Activated CD4-positive, alpha-beta T cell treated with anti-CD3 and anti-CD28 coated beads for 1 hour (primary cell): ENCODE data around the gene SEMA3G.

ENCODE experiments used
- DNase-seq: peaks from one replicate; pipeline ENCODE4 v3.0.0-alpha.2; 2020

SEMA3G gene

DNA sequence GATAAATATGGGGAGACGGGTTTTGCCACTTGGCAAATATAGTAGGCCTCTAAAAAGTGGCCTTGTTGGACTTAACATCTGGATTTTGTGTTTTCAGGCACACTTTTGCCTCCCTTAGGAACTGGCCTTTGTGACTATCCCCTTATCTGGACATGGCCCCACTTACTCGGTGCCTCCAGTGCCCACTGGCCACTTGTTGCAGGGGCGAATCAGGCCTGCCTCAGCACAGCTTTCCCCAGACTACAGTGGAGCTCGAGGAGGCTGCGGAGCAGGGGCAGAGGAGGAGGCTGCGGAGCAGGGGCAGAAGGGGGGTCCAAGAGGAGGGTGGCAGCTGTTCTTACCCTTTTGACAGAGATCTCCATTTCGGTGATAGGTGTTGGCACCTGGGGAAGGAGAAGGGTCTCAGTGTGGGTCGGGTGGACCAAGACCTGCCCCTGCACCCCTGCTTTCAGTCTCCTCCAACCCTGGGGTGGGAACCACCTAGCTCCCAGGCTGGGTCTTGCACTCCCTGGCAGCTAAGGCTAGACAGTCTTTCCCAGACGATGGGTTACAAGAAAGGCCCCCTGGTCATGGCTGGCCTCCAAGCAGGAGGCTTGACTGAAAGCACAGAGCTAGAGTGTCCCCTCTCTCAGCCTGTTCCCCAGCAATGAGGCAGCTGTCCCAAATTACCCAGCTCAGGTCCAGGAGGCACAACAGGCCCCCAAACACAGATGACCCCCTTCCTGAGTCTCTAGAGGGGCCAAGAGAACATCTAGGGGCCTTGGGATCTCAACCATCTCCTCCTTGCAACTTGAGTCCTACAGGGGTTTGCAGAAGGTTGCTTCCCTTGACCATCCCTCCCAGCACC lies 6.1 kb downstream of the SEMA3G start:
- DNase-seq = no peak

DNA sequence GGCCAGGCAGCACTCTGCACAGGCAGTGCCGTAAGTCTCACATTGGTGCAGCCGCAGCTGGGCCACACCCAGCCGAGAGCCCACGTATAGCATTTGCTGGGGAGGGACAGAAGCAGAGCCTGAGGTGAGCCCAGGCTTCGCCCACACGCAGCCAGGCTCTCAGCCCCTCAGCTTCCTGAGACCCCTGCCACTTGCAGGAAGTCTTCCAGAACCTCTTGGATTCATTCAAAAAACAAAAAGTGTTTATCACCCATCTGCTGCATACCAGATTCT lies 6.9 kb downstream of the SEMA3G start:
- DNase-seq = no peak

DNA sequence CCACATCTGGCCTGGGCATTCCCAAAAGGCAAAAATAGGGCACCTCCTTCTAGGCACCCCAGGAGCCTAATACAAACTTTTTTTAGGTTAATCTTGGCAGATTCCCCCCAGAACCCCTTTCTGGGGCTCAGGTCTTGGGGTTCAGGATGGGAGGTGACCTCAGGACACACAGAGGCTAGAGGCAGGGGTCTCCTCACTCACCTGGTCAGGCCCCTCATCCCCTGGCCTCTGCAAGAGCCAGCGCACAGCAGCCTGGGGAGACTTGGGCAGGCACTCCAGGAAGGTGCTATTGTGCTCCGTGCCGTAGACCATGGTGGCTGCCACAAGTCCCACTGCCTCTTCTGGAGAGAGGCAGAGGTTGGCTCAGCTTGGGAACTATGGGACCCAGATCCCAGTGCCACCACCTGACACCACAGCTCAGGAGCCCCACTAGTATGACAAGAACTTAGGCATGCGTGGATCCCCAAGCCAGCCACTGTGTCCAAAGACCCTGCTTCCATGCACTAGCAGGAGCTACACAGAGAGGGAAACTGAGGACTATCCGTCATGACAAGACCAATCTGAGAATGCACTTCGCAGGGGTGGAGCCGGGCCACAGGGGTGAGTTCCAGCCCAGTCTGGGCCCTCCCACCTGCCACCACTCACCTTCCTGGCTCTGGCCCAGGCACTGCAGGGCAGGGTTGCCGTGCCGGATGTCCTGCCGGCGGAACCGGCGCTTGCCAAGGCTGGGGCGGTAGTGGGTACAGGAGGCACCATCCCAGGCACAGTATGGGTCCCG lies 7.4 kb downstream of the SEMA3G start:
- DNase-seq = no peak

DNA sequence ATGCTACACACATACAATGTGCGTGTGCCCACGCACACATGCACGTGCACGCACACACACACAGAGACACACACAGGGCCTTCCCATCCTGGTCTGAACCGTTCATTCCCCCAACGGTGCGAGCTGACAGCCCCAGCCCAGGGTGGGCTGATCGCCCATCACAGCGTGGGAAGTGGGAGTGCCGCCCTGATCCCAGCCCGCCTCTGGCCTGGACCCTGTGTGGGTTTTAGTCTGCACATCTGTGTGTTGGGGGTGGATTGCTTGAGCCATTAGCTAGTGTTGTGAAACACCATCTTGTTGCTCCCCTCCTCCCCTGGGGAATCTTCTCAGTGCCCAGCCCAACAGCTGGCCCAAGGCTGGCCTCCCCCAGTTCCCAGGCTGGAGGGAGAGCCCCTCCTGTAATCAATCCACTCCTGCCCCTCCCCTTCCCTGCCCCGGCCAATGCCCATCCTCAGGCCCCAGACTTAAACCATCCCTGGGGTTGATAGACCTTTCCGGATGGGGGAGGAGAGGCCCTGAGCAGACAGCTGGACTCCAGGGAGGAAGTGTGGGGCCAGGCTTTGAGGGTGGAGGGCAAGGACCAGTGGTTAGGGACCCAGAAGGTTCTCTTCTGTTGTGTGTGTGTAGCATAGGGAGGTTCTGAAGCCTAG lies 8.3 kb downstream of the SEMA3G start:
- no peak for DNase-seq

DNA sequence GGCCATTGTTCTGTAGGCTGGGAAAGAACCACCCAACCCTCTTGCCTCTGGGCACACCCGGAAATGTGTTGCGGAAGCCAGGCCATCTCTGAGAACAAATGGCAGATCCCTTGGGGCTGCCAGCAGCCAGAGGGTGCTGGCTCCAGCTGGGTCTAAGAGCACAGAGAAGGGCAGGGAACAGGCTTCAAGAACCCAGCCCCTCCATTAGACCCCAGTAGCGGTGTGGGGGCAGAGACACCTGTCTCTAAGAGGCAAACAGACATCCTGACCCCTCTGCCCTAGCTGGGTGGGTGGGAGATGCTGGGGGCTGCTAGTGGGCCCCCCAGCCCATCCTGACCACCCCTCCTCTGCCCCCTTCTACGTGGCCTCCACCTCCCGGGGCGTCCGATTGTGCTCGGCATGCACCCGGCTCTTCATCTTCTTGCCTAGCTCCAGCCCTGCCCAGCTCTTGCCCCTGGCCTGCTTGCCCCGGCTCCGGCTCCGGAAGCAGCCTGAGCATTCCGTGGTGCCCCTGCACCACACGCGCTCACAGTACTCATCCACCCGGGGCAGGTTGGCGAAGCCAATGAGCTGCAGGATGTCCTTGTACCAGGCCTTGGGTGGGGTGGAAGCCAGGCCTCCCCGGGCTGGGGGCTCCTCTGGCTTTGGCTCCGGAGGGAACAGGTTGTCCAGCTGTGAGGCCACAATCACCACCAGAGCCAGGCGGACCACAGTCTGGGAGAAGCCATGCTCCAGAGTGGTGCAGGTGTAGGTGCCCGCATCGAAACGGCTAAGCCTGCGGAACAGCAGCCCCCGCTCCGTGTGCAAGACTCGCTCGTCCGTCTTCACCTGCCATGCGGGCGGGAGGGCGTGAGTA lies 9.4 kb downstream of the SEMA3G start:
- DNase-seq = no peak

DNA sequence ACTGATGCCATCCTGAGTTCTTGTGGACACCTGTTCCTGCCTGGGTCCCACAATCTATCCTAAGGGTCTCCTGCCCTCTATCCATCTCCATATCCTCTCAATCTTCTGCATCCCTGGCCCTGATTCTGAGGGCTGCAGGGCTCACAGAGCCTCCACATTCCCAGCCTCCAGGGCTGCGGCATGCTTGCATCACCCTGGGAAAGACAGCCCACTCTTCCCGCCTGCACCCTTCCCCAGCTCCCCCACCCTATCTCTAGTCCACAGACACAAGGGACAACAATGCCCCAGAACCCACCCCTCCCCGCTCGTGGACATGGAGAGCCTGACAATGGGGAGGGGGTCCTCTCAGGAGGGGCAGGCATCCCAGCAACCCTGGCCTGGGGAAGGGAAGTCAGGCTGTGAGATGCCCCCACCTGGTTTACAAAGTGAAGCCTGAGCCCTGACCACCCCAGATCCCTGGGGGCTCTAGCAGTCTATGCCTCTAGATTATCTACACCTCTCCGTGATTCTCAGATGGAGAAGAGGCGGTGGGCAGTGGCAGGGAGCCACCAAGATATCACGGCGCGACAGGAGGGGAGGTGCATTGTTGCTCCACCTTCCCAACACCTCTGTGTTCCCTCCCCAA lies 10.3 kb downstream of the SEMA3G start:
- no peak for DNase-seq

DNA sequence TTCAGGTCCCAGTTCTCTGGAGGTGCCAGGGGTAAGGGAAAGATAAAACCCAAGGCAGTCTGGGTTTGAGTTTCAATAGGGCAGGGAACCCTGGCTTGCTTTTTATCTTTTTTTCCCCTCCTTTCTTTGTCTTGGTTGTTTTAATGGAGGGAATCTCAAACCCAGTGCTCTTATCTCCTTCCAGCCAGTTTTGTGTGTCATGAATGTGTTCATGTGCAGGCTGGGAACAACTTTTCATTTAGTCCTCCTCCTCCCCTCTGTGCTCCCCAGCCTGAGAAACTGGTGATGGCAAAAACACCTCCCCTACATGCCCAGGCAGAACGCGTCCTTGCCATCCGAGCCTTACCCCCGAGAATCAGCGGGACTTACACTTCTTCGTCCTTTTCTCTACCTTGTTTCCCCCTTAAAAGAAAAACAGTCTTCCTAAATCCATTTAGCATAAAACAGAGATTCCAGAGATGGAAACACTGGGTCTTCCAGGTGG lies 10.9 kb downstream of the SEMA3G start:
- no peak for DNase-seq

DNA sequence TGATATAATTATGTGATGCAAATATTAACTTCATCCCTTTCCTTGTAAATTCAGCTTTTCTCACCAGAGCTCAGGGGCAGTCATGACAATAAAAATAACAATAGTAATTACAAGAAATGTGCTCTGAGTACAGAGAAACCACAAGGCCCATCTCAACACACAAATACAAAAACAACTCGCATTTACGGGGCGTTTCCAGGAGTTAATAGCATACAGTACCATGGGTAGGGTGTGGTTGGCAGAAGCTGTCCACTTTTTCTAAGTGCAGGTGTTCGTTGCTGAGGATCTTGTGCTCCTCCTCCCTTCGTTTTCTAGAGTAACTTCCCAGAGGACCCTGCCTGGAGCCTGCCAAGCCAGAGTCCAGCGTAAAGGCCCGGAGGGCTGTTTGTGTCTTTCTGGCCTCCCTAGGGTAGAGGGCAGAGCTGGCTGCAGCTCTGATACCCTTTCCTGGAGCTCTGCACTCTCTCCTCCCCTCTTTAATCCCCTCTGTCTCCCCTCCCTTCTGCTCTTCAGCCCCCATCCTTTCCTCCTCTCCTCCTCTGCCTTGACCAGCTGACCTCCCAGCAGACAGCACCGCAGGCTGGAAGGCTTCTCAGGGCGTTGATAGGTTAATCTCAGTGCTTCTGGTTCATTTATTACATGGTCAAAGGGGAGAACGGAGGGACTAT lies 11.4 kb downstream of the SEMA3G start:
- no peak for DNase-seq

DNA sequence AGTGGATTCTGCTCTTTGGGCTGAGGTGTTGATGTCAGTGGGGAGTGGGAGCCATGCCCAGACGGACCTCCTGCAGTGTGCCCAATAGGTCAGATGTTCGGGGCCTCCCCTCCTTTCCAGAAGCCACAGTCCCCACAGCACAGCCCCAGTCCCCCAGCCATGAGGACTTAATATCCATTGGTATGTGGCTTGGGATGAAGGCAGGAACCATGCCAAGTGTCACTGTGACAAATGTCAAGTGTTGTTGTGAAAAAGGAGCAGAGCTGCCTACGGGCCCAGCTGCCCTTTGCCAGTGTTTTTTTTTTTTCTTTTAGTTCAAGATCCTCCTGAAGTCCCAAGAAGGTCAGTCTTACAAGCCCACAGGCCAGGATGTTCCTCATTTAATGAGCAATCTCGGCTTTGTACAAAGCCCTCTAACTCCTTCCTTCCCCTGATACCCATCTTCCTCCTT lies 12.2 kb downstream of the SEMA3G start:
- no peak for DNase-seq

DNA sequence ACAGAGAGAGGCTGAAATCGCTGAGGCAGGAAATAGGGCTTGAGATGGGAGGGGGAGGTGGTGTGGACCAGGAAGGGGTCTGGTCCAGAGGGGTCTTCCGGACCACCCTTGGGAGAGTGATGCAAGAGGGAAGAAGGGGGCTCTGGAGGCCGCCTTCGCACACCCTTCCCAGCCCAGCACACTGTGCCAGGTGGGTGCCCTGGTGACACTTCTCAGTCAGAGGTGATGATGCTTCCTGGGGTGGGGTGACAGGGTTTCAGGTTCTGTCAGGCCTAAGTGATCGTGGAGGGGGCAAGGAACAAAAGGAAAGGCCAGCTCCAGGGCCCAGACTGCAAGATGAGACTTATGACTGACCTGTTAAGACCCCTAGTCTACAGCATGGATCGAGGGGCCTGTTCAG lies 12.7 kb downstream of the SEMA3G start:
- DNase-seq = no peak

DNA sequence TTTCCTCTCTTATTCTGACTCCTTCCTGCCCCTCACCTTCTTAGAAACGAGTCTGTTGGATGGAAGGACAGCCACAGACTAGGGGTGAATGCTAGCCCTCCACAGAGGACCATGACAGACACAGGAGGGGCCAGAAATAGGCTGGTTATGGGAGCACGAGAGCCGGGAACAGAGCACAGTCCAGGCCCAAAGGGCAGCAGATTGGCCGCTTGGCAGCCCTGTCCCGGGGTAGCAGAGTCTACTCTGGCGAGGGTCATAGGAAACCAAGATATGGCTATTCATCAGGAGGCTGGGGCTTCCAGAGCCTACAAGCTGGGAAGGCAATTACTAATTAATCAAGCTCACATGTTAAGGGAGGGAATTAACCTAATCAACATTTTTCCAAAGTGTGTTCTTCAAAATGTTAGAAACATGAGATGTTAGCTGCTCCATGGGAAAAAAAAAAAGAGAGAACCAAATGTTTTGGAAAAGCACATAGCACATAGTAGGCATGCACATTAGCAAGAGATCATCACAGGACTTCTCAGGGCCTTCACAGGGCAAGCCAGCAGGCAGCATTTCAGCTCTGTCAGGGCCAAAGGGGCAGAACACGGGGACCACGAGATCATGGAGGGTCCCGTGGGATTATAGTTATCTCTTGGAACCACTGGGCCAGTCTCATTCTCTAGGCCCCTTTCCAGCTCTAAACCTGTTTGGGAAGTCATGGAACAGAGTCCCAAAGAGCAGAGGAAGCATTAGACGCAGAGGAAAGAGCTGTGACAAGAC lies 13.3 kb downstream of the SEMA3G start:
- DNase-seq = no peak

DNA sequence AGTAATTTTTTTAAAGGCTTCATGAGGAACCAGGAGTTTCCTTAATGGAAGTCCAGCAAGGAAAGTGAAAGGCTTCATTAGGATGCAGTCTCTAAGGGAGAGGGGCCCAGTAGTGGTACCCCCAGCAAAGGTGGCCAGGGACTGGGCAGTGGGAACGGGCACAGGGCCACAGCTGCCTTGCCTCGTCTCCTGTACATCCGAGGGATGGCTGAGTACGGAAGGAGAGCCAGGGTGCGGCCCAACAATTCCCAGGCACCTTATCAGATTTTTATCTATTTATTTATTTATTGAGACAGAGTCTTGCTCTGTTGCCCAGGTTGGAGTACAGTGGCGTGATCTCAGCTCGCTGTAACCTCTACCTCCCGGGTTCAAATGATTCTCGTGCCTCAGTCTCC lies 14.5 kb downstream of the SEMA3G start:
- DNase-seq = no peak

DNA sequence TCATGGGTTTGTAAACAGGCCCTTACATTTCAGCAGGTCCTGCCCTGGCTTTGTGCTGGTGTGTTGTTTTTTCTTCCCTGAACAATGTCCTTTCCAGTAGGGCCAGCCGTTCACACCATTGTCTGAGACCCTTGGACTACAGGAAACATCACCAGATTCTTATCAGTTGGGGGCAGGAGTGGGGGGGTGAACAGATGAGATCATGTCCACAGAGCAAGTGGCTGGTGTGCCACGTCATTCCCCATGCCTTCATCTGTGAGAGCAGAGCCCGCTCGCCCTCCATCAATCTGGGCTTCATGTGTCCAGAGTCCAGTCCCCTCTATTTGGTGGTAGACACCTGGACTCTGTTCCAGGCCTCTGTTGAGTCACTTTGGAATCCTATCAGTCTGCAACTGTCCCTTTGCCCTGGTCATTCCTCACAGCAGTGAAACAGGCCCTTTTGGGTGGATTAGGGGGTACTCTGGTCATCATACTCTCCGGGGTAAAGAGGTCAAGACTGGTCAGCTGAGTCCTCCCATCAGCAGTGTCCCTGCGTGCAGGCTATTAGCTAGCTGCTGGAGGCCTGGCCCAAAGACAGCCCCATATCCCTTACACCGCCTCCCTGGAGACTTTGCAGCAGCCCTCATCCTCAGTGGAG lies 15.0 kb downstream of the SEMA3G start:
- no peak for DNase-seq

DNA sequence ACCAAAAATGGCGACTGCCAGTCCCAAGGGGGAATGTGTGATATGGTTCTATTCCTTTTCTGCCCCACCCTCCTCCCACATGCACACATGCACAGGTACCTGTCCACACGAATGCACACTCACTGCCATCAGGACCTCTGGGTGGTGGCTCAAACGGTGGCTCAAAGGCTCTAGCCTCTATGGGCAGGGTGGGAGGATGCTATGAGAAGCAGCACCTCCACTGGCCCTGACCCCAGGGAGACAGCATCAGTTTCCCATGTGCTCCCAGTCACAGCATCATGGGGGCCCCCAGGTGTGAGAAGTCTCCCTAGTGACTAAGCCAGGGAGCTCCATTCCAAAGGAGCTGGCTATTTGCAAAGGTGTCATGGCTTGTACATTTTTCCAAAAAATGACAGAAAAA lies 15.9 kb downstream of the SEMA3G start:
- no peak for DNase-seq

DNA sequence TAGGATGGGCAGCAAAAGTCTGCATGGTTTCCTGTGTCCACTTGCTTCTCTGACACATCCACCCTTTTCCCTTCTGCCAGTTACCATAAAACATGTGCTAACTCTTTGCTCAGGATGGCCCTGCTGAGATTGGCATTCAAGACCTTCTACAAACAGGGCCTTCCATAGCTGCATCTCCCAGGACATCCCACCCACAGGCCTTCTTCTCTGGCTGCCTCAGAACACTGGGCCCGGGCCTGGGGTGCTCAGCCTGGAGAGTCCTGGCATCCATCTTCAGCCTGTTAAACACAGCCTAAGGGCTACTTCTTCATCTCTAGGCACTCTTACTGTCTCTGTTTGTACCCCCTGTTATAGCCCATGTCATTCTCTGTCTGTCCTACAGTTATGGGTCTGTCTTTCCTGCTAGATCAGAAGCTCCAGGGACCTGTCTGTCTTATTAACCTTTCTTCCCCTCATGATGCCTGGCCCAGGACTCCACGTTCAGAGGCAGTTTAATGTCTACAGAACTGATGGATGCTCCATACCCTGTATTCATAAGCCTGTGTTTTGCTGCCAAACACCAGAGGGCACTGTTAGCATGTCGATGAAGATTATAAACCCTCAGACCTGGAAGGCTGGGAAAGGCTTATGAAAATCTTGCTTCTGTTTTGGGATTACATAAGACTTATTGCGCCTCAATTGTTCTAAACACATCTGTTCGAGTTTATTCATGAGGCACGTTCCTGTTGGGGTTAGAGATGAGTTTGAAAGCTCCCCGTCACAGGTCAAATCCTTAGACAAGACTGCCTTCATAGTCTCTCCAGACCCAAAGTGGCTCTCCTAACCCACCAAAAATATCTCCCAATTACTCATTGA lies 16.5 kb downstream of the SEMA3G start:
- DNase-seq = no peak

DNA sequence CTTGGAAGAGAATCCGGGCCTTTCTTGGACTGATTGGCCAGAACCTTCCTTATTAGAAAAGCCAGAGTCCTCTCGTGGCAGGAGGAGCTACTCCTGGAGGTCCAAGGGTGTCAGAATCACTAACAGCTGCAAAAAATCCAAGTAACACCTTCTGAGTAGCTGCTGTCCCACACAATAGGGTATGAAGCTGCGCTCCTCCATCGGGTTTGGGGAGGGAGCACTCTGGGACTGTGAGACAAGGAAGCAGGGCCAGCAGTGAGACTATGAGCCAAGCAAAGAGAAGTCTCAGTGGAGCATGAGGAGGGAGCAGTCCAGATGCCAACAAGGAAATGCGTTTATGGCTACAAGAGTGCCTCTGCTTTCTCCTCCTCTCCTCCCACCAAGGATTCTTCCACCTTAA lies 21.7 kb downstream of the SEMA3G start:
- DNase-seq = no peak

DNA sequence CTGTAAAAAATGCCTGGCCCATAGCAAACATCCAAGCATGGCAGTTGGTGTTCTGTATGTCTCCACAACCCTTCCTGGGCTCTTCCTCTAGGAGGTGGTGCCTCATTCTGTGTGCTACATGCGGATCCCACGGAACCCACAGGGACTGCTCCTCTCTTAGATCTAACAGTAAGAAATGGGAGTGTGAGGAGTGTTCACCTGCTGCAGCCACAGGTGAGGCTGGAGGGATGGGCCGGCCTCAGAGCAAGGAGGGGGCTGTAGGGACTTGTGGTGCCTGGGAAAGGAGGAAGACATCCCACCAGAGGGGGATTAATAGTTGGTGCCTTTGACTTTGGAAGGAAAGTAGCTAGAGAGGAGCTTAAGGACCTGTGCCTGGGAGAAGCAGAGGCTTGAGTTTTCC lies 22.2 kb downstream of the SEMA3G start:
- no peak for DNase-seq

DNA sequence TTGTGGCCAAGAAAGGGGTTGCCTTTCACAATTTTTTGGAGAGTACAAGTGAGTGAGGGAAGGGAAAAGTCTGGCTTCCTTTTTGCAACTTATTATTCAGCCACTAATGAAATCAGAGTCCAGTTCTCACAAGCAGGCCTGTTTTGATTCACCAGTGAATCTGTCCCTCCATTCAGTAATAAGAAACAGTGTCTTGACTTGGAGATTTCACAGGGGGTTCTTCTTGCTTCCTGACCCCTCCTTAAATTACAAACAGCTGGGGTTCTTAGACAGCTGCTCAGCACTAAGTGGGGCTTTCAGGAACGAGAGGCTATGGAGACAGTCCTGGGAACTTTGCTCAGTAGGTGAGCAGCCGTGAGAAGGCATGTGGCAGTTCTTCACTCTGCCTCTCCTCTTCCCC lies 24.5 kb downstream of the SEMA3G start:
- DNase-seq = no peak

DNA sequence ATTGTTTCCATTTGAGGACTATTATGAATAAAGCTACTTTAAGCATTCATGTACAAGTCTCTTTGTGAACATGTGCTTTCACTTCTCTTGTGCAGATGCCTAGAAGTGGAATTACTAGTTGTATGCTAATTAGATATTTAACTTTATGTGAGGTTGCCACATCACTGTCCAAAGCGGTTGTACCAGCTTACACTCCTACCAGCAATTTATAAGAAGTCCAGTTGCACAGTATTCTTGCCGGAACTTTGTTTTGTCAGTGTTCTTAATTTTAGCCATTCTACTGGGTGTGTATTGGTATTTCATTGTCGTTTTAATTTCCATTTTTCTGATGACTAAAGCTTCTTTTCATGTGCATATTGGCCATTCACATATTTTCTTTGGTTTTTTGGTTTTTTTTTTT lies 29.1 kb downstream of the SEMA3G start:
- DNase-seq = no peak

DNA sequence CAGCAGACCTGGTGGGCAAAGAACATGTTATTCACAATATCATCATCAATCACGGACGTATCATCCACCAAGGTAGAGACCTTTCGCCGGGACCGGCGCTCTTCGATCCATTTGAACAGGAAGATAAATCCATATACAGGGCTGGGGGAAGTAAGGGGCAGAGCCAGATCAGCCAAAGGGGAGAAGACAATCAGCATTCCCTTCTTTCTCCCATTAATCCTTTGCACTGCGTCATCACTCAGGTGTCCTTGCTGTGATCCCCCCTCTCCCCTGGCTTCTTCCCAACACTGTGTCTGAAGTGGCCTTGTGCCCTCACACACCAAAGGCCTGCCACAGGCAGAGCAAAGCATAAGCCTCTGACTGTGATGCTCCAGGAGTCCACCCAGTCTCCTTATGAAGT lies 36.4 kb downstream of the SEMA3G start:
- DNase-seq = no peak
